Measurements from ENCODE around the gene USP17L17.
"Not testable (repeated sequence)": the region's sequence is repeated elsewhere in the genome, so short reads cannot be mapped to it uniquely, and the experiment has no call there.

GRCh38 chr4:9215105-9215504, 28.6 kb upstream of the USP17L17 start, which contains the start of gene USP17L11:
- TF ChIP-seq, protein P1, sequence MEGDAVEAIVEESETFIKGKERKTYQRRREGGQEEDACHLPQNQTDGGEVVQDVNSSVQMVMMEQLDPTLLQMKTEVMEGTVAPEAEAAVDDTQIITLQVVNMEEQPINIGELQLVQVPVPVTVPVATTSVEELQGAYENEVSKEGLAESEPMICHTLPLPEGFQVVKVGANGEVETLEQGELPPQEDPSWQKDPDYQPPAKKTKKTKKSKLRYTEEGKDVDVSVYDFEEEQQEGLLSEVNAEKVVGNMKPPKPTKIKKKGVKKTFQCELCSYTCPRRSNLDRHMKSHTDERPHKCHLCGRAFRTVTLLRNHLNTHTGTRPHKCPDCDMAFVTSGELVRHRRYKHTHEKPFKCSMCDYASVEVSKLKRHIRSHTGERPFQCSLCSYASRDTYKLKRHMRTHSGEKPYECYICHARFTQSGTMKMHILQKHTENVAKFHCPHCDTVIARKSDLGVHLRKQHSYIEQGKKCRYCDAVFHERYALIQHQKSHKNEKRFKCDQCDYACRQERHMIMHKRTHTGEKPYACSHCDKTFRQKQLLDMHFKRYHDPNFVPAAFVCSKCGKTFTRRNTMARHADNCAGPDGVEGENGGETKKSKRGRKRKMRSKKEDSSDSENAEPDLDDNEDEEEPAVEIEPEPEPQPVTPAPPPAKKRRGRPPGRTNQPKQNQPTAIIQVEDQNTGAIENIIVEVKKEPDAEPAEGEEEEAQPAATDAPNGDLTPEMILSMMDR (IDR thresholded peaks at IDR 0.05) = not testable (repeated sequence)
- TF ChIP-seq POLR2A (IDR thresholded peaks at IDR 0.05) = not testable (repeated sequence)

Measured in heart left ventricle (tissue), 13 donors.